ENCODE measurements around the gene LFNG.
"Not testable (repeated sequence)": the region's sequence is repeated elsewhere in the genome, so short reads cannot be mapped to it uniquely, and the experiment has no call there.

GRCh38 chr7:2531796-2532110, 12.2 kb downstream of the LFNG start:
- not testable (repeated sequence) for TF ChIP-seq CTCF, POLR2A, EP300 (IDR thresholded peaks at IDR 0.05)
